ENCODE results near the gene KIFC1. TPM values are rescaled to one million over a fixed set of nuclear protein-coding genes. Genes with fewer than 3 reads are reported as not detected.

Gene KIFC1
- total and polyA plus RNA-seq, 9 of the 15 experiments (the other 6 are each of a cell fraction or from before 2014, with no cell fraction given) = 1.3 to 95.2 (median 76.9) TPM

DNA sequence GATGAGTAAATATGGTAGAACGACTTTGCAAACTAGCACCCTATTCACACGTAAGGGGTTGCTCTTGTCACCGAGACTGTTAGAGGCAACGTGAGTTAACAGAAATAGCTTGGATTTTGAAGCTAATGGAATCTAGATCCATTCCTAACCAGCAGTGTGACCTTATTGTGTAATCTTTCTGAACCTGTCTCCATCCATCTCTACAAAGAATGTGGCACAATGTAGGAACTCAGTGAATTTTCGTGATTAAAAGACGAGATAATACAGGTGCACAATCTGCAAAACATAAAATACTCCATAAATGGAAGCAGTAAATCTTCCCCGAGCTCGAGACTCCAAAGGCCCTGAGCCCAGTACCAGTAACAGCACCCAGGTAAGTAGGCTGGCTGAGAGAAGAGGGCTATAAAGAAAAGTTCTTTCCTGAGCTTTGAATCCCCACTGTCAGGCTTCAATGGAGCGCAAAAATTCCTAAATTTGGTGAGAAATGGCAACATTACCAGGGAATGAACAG, 801 bp upstream of the KIFC1 start (continued):
- TF ChIP-seq, protein P1, sequence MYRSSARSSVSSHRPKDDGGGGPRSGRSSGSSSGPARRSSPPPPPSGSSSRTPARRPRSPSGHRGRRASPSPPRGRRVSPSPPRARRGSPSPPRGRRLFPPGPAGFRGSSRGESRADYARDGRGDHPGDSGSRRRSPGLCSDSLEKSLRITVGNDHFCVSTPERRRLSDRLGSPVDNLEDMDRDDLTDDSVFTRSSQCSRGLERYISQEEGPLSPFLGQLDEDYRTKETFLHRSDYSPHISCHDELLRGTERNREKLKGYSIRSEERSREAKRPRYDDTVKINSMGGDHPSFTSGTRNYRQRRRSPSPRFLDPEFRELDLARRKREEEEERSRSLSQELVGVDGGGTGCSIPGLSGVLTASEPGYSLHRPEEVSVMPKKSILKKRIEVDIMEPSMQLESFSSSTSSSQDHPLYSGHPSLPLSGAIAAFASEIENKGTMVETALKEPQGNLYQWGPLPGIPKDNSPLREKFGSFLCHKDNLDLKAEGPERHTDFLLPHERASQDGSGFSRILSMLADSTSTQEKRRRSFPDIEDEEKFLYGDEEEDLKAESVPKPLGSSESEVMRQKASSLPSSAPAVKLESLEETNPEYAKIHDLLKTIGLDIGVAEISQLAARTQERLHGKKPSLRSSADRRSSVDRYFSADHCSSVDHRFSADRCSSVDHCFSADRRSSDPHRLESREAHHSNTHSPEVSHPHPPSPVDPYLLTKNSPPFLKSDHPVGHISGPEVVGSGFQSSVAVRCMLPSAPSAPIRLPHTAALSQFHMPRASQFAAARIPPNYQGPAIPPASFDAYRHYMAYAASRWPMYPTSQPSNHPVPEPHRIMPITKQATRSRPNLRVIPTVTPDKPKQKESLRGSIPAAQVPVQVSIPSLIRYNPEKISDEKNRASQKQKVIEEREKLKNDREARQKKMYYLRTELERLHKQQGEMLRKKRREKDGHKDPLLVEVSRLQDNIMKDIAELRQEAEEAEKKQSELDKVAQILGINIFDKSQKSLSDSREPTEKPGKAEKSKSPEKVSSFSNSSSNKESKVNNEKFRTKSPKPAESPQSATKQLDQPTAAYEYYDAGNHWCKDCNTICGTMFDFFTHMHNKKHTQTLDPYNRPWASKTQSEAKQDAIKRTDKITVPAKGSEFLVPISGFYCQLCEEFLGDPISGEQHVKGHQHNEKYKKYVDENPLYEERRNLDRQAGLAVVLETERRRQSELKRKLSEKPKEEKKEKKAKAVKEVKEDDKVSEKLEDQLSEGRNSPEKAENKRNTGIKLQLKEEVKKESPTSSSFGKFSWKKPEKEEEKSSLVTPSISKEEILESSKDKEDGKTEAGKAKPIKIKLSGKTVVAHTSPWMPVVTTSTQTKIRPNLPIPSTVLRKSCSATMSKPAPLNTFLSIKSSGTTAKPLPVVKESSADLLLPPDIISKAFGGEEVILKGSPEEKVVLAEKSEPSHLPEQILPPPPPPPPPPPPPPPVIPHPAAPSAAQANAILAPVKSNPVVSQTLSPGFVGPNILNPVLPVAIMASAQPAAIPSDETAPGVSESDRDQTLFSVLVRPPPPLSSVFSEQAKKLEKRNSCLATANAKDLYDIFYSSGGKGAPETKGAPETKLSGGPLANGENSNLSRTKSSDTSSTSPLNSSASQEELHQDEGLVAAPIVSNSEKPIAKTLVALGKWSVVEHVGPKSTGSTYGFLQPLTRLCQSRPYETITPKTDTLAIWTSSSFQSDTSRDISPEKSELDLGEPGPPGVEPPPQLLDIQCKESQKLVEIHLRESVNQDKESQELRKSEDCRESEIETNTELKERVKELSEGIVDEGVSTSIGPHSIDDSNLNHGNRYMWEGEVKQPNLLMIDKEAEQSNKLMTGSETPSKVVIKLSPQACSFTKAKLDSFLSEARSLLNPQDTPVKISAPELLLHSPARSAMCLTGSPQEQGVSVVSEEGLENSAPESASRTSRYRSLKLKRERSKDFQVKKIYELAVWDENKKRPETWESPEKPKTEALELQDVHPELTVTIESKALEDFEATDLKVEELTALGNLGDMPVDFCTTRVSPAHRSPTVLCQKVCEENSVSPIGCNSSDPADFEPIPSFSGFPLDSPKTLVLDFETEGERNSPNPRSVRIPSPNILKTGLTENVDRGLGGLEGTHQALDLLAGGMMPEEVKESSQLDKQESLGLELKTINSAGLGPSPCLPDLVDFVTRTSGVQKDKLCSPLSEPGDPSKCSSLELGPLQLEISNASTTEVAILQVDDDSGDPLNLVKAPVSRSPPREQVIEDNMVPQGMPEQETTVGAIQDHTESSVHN (IDR thresholded peaks at IDR 0.05; ENCODE audit: borderline replicate concordance in 1 of 2, low read depth in 1 of 2) = no peak; a peak in 1 of 4 replicates
- TF ChIP-seq, protein P2, sequence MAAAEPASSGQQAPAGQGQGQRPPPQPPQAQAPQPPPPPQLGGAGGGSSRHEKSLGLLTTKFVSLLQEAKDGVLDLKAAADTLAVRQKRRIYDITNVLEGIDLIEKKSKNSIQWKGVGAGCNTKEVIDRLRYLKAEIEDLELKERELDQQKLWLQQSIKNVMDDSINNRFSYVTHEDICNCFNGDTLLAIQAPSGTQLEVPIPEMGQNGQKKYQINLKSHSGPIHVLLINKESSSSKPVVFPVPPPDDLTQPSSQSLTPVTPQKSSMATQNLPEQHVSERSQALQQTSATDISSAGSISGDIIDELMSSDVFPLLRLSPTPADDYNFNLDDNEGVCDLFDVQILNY (CRISPR knock-in tag; IDR thresholded peaks at IDR 0.05) = no peak; the same call in 1 of the 2 replicates
- TF ChIP-seq KLF6 (CRISPR knock-in tag; IDR thresholded peaks at IDR 0.05; ENCODE audit: borderline replicate concordance) (peak; percentile 76; the same call in 1 of the 2 replicates), PTTG1 (tag; IDR thresholded peaks at IDR 0.05; ENCODE audit: low read depth) (peak; percentile 70; the same call in 1 of the 2 replicates), ZNF311 (CRISPR knock-in tag; IDR thresholded peaks at IDR 0.05) (0 out of 2 replicates have a peak, but pooled peaks have one; percentile 13), ZSCAN32 (CRISPR knock-in tag; IDR thresholded peaks at IDR 0.05) (no peak), ZNF175 (CRISPR knock-in tag; IDR thresholded peaks at IDR 0.05; ENCODE audit: low read depth) (peak; percentile 90), TFAM (CRISPR knock-in tag; conservative IDR thresholded peaks at IDR 0.05) (no peak), DNMT1 (IDR thresholded peaks at IDR 0.05) (no peak), RUNX1 (IDR thresholded peaks at IDR 0.05; ENCODE audit: low read depth) (no peak), POLR3A (IDR thresholded peaks at IDR 0.05; ENCODE audit: borderline replicate concordance, extremely low read depth, insufficient read depth, insufficient read length) (no peak), KHSRP (IDR thresholded peaks at IDR 0.05) (no peak), ZNF347 (CRISPR knock-in tag; IDR thresholded peaks at IDR 0.05; ENCODE audit: low read depth) (no peak)
- TF ChIP-seq, protein P3, sequence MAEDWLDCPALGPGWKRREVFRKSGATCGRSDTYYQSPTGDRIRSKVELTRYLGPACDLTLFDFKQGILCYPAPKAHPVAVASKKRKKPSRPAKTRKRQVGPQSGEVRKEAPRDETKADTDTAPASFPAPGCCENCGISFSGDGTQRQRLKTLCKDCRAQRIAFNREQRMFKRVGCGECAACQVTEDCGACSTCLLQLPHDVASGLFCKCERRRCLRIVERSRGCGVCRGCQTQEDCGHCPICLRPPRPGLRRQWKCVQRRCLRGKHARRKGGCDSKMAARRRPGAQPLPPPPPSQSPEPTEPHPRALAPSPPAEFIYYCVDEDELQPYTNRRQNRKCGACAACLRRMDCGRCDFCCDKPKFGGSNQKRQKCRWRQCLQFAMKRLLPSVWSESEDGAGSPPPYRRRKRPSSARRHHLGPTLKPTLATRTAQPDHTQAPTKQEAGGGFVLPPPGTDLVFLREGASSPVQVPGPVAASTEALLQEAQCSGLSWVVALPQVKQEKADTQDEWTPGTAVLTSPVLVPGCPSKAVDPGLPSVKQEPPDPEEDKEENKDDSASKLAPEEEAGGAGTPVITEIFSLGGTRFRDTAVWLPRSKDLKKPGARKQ (CRISPR knock-in tag; IDR thresholded peaks at IDR 0.05) = no peak
- TF ChIP-seq, protein P4, sequence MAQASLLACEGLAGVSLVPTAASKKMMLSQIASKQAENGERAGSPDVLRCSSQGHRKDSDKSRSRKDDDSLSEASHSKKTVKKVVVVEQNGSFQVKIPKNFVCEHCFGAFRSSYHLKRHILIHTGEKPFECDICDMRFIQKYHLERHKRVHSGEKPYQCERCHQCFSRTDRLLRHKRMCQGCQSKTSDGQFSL (CRISPR knock-in tag; IDR thresholded peaks at IDR 0.05) = no peak
- TF ChIP-seq, protein P4 (tag; IDR thresholded peaks at IDR 0.05) = peak in 1 of 2 experiments; percentile 40; a peak in 1 of 4 replicates
